Activated T-helper 17 cell treated with anti-CD3 and anti-CD28 coated beads, Interleukin-2, amount 50 U/mL, for 72 hours (primary cell): ENCODE results near the gene TMEM222. TPM values are rescaled to one million over a fixed set of nuclear protein-coding genes. Genes with fewer than 3 reads are reported as not detected.

Experiments used
- ATAC-seq: fragments of 150-1000 bp; cut with Tn5 transposase; replicated peaks from 2 replicates; pipeline ENCODE4 v1.10.0; 2021; ENCODE audit warnings: mild to moderate bottlenecking, moderate library complexity
- H3K27ac Mint-ChIP-seq: one replicate; pipeline ENCODE4 v1.8.0; 2022; ENCODE audit warnings: mixed read lengths
- H3K27me3 Mint-ChIP-seq: one replicate; pipeline ENCODE4 v1.8.0; 2022; ENCODE audit warnings: mixed read lengths
- H3K36me3 Mint-ChIP-seq: one replicate; pipeline ENCODE4 v1.8.0; 2022; ENCODE audit warnings: low read depth, mild to moderate bottlenecking, mixed read lengths
- H3K4me1 Mint-ChIP-seq: one replicate; pipeline ENCODE4 v1.8.0; 2022; ENCODE audit warnings: mixed read lengths
- H3K4me3 Mint-ChIP-seq: one replicate; pipeline ENCODE4 v1.8.0; 2022; ENCODE audit warnings: mild to moderate bottlenecking, mixed read lengths
- H3K9me3 Mint-ChIP-seq: one replicate; pipeline ENCODE4 v1.8.0; 2022; ENCODE audit warnings: mixed read lengths
- total RNA-seq, 2 donors: library from RNA; stranded (reverse); gene quantifications; one replicate each; pipeline ENCODE4 v1.2.3, GENCODE V29; 2022

TMEM222 gene
- total RNA-seq, 2 donors from 2014 or later = 29.0 to 39.6 TPM

DNA sequence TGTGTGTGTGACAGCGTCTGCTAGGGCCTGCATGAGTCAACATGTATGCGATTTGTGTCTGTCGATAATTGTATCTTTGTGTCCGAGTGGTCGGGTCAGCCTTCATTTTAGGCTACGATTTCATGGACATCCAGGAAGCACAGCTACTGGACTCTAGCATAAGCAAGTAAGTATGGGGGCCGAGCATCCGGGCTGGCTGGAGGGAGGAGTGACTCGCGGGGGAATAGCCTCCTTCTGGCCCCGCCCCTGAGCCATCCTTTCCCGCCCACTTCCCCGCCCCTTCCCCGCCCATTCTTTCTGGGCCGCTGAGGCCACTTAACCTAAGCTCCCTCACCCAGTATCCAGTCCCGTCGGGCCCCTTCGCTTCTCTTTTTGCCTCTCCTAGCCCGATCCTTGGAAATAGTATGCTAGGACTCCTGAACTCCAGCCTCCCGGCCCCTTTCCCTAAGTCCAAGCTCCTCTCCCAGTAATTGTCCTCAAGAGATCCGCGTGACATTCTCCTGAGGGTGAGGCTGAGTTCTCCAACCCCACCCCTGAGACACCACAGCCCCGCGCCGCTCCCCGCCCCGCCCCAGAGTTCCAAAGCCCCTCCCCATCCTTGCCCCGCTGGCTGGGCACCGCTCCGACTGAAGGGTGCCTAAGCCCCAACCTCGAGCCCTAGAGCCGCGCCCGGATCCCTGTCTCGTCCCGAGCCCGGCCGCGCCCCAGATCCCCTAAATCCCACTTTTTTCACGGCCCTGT lies 43.6 kb downstream of the TMEM222 start:
- Mint-ChIP-seq H3K27me3 (no peaks in the 10 kb centered on the region), H3K9me3 (no peaks in the 10 kb centered on the region), H3K4me3 (peak overlapping the region; percentile 94), H3K27ac (peak overlapping the region; percentile 87), H3K4me1 (no peaks in the 10 kb centered on the region), H3K36me3 (no peaks in the 10 kb centered on the region)
- ATAC-seq = peak; percentile 74

DNA sequence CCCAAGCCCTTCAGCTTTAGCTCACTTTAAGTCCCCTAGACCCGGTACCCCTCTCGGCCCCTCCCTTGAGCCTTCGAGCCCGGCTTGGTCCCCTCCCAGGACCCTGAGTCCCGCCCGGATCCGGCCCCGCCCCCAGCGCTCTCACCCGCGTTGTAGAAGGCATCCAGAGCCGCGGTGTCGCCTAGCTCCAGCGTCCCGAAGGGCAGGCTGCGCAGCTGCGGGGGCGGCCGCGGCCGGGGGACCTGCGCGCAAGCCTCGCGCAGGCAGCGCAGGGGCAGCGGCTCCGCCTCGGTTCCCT lies 44.1 kb downstream of the TMEM222 start:
- H3K36me3 Mint-ChIP-seq = no peaks in the 10 kb centered on the region
- no peaks in the 10 kb centered on the region for H3K4me1 Mint-ChIP-seq
- H3K27me3 Mint-ChIP-seq = no peaks in the 10 kb centered on the region
- no peaks in the 10 kb centered on the region for H3K9me3 Mint-ChIP-seq
- peak; percentile 76 for ATAC-seq
- peak overlapping the region; percentile 94 for H3K4me3 Mint-ChIP-seq
- H3K27ac Mint-ChIP-seq = peak overlapping the region; percentile 87

DNA sequence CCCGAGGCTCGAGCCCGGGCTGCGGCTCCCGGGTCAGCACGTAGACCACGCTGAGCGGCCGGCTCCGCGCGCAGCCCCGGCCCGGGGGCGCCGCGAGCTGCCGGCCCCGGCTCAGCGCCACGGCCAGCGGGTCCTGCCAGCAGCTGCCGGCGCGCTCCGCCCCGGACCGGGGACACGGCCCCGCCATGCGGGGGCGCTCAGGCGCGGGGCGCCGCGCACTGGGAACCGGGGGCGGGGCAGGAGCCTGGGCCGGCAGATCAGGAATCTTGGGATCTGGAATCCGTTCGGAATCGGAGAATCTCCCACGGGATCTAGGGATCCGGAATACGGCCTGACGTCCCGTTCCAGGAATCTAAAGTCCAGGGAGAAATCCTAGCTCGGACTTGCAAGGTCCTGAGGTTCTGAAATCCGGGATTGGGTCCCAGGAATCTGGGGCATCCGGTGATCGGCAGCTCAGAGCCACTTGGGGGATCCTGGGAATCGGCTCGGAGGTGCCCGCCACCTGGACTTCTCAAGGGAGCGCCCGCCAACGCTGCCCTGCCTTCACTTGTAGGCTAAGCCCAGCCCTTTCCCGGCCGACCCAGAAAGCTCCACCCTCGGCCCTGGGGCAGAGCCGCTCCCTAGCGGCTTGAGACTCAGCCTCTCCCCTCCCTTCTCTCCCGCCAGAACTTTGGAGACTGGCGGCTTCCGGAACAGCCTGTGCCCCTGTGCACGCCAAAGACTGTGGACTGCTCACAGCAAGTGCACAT lies 44.6 kb downstream of the TMEM222 start, which contains the start of gene MAP3K6:
Gene MAP3K6, minus strand, starts transcription at position 551 of the 749 bp plus-strand sequence. Its CDS starts 364 bp downstream, at position 187.
- Mint-ChIP-seq H3K36me3 (no peaks in the 10 kb centered on the region), H3K27me3 (no peaks in the 10 kb centered on the region), H3K4me1 (no peaks in the 10 kb centered on the region), H3K9me3 (no peaks in the 10 kb centered on the region), H3K27ac (peak within 1 kb of the TSS; percentile 87), H3K4me3 (peak within 1 kb of the TSS; percentile 94)
- peak; percentile 54 for ATAC-seq

DNA sequence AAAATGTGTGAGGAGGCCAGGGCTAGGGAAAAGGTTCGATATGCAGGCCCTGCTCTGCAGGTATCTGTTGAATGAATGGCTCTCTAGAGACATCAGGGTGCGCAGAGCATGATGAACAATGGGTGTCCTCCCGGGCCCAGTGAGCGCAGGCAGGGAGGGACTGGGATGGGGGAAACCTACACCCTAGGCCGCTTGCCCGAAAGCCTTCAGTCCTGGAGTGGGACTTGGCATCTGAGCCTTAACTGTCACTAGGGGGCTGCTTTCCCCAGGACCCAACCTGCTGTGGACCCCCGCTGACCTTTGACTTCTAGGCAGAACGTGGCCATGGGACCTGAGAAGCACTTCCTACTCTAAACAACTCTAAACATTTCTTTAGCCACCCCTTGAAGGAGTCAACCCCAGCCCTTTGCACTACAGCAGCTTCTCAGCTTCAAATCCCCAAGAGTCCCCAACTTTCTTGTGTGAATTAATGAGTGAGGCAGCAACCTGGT lies 45.2 kb downstream of the TMEM222 start:
- no peak for ATAC-seq
- H3K4me1 Mint-ChIP-seq = no peaks in the 10 kb centered on the region
- H3K27ac Mint-ChIP-seq = no peak overlapping the region
- H3K9me3 Mint-ChIP-seq = no peaks in the 10 kb centered on the region
- no peaks in the 10 kb centered on the region for H3K36me3 Mint-ChIP-seq
- peak overlapping the region; percentile 59 for H3K4me3 Mint-ChIP-seq
- no peaks in the 10 kb centered on the region for H3K27me3 Mint-ChIP-seq

DNA sequence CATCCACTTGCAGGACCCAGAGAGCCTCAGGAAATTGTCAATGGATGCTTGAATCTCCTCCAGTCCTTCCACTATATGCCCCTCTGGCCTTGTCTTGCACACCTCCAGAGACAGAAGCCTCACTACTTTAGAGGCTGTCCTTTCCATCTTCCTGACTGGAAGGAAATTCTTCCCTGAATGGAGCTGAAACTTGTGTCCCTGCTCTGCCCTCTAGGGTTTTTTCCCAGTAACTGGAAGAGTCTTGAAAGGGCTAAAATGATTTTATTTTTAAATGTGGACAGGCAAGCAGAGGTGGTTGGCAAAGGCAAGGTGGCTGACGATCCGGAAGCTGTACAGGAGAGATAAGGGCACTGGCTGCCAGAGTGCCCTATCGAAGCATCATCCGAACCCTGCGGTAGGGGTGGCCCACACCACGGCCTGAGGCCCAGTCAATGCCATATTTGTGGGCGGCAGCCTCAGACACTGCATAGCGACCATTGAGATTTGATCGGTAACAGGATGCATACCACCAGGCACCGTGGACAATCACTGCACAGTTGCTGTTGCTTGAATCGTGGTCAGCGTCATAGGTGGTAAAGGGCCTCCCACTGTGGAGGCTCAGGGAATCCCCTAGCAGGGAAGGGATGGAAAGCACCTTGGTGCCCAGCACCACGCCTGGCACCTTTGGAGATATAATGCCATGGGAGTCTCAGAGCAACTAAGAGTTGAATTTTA lies 47.1 kb downstream of the TMEM222 start:
- H3K27me3 Mint-ChIP-seq = no peaks in the 10 kb centered on the region
- no peaks in the 10 kb centered on the region for H3K9me3 Mint-ChIP-seq
- ATAC-seq = no peak
- H3K4me3 Mint-ChIP-seq = no peak overlapping the region
- no peaks in the 10 kb centered on the region for H3K4me1 Mint-ChIP-seq
- no peaks in the 10 kb centered on the region for H3K36me3 Mint-ChIP-seq
- no peak overlapping the region for H3K27ac Mint-ChIP-seq

DNA sequence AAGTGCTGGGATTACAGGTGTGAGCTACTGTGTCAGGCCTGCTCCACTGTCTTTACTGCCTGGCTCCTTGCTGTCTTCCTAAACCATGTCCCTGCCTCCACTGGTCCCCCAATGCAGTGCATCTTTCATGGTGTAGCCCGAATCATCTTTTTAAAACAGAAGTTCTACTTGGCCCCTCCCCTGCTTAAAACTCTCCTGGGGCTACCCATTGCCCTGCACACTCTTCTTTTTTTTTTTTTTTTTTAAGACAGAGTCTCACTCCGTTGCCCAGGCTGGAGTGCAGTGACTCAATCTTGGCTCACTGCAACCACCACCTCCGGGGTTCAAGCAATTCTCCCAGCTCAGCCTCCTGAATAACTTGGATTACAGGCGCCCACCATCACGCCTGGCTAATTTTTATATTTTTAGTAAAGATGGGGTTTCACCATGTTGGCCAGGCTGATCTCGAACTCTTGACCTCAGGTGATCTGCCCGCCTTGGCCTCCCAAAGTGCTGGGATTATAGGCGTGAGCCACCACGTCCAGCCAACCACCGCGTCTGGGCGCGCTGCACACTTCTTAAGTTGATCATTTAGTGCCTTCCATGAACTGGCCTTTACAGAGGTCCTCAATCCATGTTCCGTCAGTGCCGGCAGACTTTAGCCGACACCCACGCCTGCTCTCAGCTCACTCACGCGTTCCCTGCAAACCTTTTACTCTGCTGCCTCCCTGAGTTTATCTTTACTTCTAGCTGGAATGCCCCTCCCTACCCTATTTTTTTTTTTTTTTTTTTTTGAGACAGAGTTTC lies 50.3 kb downstream of the TMEM222 start:
- Mint-ChIP-seq H3K4me1 (no peaks in the 10 kb centered on the region), H3K9me3 (no peaks in the 10 kb centered on the region), H3K36me3 (no peaks in the 10 kb centered on the region), H3K4me3 (no peak overlapping the region), H3K27me3 (no peaks in the 10 kb centered on the region), H3K27ac (no peak overlapping the region)
- no peak for ATAC-seq

DNA sequence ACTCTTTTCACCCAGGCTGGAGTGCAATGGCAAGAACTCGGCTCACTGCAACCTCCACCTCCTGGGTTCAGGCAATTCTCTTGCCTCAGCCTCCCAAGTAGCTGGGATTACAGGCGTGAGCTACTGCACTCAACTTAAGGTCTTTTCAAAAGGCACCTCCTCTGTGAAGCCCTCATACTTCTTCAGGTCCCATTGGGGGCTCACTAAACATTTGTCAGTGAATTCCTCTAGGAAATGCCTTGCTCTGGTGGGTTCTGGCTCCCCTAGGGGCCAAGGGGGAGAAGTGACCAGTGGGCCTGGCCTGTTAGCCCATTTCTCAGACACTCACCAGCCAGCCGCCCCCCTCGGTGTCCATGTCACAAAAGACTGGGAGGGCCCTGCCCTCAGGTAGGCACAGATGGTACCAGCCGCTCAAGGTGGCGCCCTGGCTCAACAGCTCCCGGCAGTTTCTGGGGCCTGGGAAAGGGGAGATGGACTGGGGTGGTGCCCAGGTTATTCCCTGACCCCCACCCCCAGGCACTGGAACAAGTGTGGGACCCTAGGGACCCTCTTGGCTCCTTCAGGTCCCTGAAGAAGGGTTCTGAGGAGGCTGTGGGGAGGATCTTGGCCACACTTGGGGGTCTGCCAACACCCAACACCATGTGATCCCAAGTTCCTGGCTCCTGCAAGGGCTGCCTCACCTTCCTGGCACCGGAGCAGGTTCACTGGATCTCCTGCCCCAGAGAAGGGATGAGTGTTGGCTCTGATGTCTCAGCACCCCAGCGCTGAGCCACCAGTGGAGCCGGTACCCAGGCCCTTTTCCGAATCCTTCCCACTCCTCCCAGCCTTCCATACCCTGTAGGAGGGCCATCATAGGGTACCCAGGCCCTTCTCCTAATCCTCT lies 51.1 kb downstream of the TMEM222 start:
- H3K27ac Mint-ChIP-seq = no peak overlapping the region
- H3K4me3 Mint-ChIP-seq = no peak overlapping the region
- no peaks in the 10 kb centered on the region for H3K27me3 Mint-ChIP-seq
- no peaks in the 10 kb centered on the region for H3K9me3 Mint-ChIP-seq
- no peaks in the 10 kb centered on the region for H3K4me1 Mint-ChIP-seq
- ATAC-seq = no peak
- no peaks in the 10 kb centered on the region for H3K36me3 Mint-ChIP-seq

DNA sequence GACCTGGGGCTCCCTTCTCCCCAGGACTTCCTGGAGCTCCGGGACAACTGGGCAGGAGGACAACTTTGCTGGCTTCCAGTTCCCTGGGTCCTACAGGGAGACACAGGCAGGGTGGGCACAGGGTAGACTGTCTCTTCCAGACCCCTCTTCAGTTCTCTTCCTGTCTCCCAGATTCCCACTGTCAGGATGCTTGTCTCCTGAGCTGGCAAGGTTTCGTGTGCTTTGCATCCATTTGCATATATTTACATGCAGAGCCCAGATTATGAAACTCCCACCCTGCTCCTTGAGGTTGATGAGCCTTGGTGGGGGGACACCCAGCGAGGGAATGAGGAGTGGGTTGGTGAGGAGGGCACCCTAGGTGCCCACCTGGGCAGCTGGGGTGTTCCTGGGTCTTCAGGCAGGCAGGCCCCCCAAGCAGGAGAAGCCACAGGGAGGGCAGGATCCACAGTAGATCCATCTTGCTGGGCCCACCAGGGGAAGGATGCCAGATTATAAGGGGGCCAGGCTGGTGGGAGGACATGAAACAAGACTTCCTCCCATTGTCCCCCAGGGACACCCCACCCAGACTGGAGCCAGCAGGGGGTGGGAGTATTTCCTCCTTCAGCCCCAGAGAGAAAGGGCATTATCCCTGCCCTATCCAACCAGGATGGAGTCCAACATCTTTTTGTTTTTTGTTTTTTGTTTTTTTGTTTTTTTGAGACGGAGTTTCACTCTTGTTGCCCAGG lies 52.6 kb downstream of the TMEM222 start, which contains the start of gene FCN3:
Gene FCN3, minus strand, starts transcription at position 463 of the 725 bp plus-strand sequence. Its CDS starts 6 bp downstream, at position 457.
- Mint-ChIP-seq H3K36me3 (no peaks in the 10 kb centered on the region), H3K4me3 (no peak within 1 kb of the TSS), H3K27ac (no peak within 1 kb of the TSS), H3K27me3 (no peaks in the 10 kb centered on the region), H3K4me1 (no peaks in the 10 kb centered on the region), H3K9me3 (no peaks in the 10 kb centered on the region)
- no peak for ATAC-seq

DNA sequence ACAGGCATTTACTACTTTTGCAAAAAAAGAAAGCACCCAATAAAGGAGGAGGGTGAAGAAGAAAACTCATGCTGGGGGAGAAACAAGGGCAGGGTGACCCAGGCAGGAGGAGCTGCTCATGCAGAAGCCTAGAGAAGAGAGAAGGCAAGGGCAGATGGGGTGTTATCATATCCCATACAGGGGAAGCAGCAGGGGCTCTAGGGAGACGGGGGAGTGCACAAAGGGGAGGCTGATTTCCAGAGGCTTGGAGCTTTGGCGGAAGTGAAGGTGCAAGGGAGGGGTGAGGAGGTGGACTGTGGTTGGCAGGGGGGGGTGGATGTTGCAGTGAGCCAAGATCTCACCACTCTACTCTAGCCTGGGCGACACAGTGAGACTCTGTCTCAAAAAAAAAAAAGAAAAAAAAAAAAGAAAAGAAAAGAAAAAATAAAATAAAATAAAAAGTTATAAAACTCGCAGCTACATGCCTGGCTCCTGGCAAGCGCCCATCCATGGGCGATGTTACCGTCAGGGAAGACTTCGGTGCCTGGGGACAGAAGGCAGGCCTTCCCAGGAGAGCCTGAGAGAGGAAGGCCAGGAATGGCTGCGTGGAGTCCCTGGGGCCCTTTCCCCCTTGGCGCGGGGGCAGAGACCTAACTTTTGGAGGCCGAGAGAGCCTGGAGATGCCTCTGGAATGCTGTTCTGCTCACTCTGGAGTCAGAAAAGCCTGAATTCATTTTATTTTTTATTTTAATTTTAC lies 56.0 kb downstream of the TMEM222 start:
- no peaks in the 10 kb centered on the region for H3K4me1 Mint-ChIP-seq
- no peaks in the 10 kb centered on the region for H3K36me3 Mint-ChIP-seq
- no peaks in the 10 kb centered on the region for H3K9me3 Mint-ChIP-seq
- H3K27ac Mint-ChIP-seq = no peak overlapping the region
- no peak for ATAC-seq
- H3K27me3 Mint-ChIP-seq = no peaks in the 10 kb centered on the region
- H3K4me3 Mint-ChIP-seq = no peak overlapping the region

DNA sequence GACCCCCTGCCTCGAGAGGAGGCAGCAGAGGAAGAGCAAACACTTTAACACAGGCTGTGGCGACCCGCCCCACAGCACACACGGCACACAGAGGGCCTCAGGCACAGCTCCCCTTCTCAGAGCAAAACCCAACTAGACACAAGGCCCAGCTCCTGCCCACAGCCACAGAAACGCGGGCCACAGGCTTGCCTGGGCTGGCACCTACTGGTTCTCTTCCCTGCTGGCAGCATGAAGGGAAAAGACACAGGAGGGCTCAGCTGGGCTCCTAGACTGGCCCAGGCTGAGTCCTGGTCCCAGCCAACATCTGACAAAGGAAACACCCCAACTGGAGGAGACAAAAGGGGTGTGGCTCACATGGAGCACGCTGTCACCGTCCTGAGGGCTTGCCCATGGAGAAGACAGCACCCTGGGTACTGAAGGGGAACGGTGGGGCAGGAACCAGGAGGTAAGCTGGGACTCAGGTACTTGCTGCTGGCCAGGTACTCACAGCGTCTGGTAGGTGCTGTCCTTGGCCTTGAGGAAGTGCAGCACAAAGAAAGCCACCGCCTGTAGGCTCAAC lies 57.7 kb downstream of the TMEM222 start:
- Mint-ChIP-seq H3K4me1 (no peaks in the 10 kb centered on the region), H3K27me3 (no peaks in the 10 kb centered on the region), H3K4me3 (no peak overlapping the region), H3K9me3 (no peaks in the 10 kb centered on the region), H3K36me3 (no peaks in the 10 kb centered on the region), H3K27ac (no peak overlapping the region)
- no peak for ATAC-seq

DNA sequence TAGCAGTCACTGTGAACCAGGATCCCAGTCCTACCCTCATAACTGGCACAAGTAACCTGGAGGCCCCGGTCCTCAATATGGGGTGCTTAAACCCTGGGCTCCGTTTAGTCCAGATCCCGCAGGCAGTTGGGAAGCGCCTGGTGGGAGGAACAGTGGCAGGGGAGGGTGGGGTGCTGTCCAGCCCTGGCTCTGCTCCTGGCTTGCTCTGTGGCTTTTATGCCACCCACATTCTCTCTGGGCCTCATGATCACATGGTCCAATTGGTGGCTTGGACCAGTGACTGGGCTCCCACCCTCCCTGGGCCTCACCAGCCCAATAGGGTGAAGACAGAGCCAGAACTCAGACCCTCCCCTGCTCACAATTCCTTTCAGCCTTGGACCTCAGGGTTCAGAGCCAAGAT lies 58.3 kb downstream of the TMEM222 start:
- no peak overlapping the region for H3K27ac Mint-ChIP-seq
- H3K4me3 Mint-ChIP-seq = no peak overlapping the region
- H3K9me3 Mint-ChIP-seq = no peaks in the 10 kb centered on the region
- ATAC-seq = no peak
- no peaks in the 10 kb centered on the region for H3K4me1 Mint-ChIP-seq
- H3K27me3 Mint-ChIP-seq = no peaks in the 10 kb centered on the region
- H3K36me3 Mint-ChIP-seq = no peaks in the 10 kb centered on the region
